ENCODE measurements around the gene SYNM. TPM values are rescaled to one million over a fixed set of nuclear protein-coding genes. Genes with fewer than 3 reads are reported as not detected.
A peak's percentile ranks its signal among the peaks of the same experiment; 100 is the strongest.
"Not testable (repeated sequence)": the region's sequence is repeated elsewhere in the genome, so short reads cannot be mapped to it uniquely, and the experiment has no call there.

The SYNM gene
- total RNA-seq, 4 donors from 2014 or later: 6.0 to 38.5 (median 15.6) TPM

GRCh38 chr15:99073008-99073717 is 31.7 kb upstream of the SYNM start:
- Histone ChIP-seq H3K9me3 (no peaks in the 10 kb centered on the region), H3K27ac (no peak overlapping the region), H3K27me3 (no peaks in the 10 kb centered on the region), H3K4me3 (no peak overlapping the region), H3K36me3 (no peaks in the 10 kb centered on the region), H3K4me1 (no peaks in the 10 kb centered on the region)
- DNase-seq: no peak
- TF ChIP-seq CTCF (IDR thresholded peaks at IDR 0.05): no peak

- Histone ChIP-seq H3K4me1 (no peaks in the 10 kb centered on the region), H3K27ac (no peak overlapping the region), H3K36me3 (no peaks in the 10 kb centered on the region), H3K27me3 (no peaks in the 10 kb centered on the region), H3K9me3 (no peaks in the 10 kb centered on the region), H3K4me3 (no peak overlapping the region)
- DNase-seq: no peak
- no peak for TF ChIP-seq POLR2A (IDR thresholded peaks at IDR 0.05)
- TF ChIP-seq CTCF (IDR thresholded peaks at IDR 0.05): no peak
These were observed 30.4 kb upstream of the SYNM start for GRCh38 chr15:99074446-99074845.

DNA sequence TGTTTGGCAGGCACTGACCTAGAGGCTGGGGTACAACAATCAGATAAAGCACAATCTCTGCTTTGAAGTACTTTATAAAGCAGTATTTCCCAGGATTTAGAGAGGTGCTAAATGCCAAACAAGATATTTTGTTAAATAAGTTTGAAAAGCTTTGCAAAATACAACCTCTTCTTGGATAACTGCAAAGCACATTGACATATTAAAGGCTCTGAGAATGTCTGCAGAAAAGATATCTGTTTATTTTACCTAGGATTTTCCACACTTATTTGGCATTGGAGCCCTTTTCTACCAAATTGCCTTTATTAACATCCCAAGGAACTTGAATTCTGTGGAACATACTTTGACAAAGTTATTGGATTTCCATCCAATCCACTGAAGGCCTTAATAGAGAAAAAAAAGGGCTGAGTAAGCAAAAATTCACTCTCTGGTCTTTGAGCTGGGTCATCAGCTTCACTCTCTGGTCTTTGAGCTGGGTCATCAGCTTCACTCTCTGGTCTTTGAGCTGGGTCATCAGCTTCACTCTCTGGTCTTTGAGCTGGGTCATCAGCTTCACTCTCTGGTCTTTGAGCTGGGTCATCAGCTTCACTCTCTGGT is 29.7 kb upstream of the SYNM start:
- H3K4me3 ChIP-seq, H3K9me3 ChIP-seq, DNase-seq: not testable (repeated sequence)

DNA sequence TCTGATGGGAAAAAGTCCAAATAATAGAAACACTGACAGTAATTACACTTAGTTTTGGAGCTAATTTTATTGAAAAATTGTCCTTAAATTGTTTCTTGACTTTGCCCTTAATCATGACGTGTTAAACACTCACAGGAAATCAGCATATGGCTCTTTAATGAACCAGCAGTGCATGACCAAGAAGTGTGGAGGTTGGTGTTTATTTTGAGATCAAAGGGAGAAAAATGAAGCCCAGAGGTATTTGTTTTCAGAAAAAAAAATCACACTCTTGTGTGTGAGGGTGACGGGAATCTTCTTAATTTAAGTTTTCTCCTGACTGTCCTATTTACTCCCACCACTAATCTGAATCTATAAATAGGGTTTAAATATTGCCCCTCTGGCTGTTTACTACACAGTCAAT is 28.8 kb upstream of the SYNM start:
- Histone ChIP-seq H3K27ac (no peak overlapping the region), H3K36me3 (no peaks in the 10 kb centered on the region), H3K9me3 (no peaks in the 10 kb centered on the region), H3K27me3 (no peaks in the 10 kb centered on the region), H3K4me1 (no peaks in the 10 kb centered on the region), H3K4me3 (no peak overlapping the region)
- TF ChIP-seq POLR2A (IDR thresholded peaks at IDR 0.05): no peak
- no peak for TF ChIP-seq CTCF (IDR thresholded peaks at IDR 0.05)
- DNase-seq: no peak

More for the DNA sequence above, 29.7 kb upstream of the SYNM start:
- H3K4me1 ChIP-seq, H3K27ac ChIP-seq, H3K36me3 ChIP-seq, H3K27me3 ChIP-seq: not testable (repeated sequence)

DNA sequence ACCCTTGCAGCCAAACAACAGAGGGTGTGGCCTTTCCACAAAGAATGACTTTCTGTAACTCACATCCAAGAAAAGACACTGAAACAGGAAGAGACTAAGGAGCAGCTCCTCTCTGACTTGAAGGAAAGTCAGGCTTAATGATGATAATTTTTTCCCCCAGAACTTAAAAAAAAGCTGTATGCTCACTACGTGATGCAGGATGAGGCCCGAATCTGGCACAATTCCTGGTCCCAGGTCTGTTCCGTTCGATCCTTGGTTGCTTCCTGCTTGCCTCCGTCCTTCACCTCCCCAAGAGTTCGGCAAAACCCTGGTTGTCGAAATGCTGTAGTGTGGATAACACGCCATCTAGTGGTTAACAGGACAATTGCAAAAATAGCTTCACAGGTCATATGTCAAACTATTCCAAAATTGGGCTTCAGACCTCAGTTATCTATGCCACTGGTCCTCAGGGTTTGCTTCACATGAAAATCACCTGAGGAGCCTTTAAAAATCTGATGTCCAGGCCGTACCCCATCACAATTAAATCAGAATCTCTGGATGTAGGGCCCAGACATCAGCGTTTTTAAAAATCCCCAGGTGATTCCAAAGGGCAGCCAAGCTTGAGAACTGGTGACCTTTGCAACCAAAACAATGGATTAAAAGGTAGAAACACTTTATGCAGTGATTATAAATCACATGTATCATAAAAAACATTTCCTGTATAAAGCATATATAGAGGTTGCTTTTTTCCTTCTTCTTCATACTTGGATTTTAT is 28.1 kb upstream of the SYNM start:
- Histone ChIP-seq H3K4me1 (no peaks in the 10 kb centered on the region), H3K36me3 (no peaks in the 10 kb centered on the region), H3K9me3 (no peaks in the 10 kb centered on the region), H3K27me3 (no peaks in the 10 kb centered on the region), H3K4me3 (peak overlapping the region; percentile 5 to 42 (median 36)), H3K27ac (no peak overlapping the region)
- peak in 2 of 3 donors; percentile 25 to 69 for DNase-seq
- no peak for TF ChIP-seq POLR2A (IDR thresholded peaks at IDR 0.05)
- TF ChIP-seq CTCF (IDR thresholded peaks at IDR 0.05): peak; percentile 72 to 82 (median 80)

GRCh38 chr15:99082798-99083197 is 22.1 kb upstream of the SYNM start:
- no peaks in the 10 kb centered on the region for H3K36me3 ChIP-seq
- H3K4me1 ChIP-seq: no peaks in the 10 kb centered on the region
- TF ChIP-seq POLR2A (IDR thresholded peaks at IDR 0.05) (no peak), CTCF (IDR thresholded peaks at IDR 0.05) (no peak)
- H3K9me3 ChIP-seq: no peaks in the 10 kb centered on the region
- no peak overlapping the region for H3K27ac ChIP-seq
- H3K27me3 ChIP-seq: no peaks in the 10 kb centered on the region
- H3K4me3 ChIP-seq: no peak overlapping the region
- DNase-seq: no peak

Measured in Peyer's patch (tissue), 4 donors.